Measurements from ENCODE around the gene TUBB1. TPM values are rescaled to one million over a fixed set of nuclear protein-coding genes. Genes with fewer than 3 reads are reported as not detected.

TUBB1 gene
- total RNA-seq, 1 experiment from 2014 or later: not detected

GRCh38 chr20:59064214-59064722 is 45.0 kb downstream of the TUBB1 start:
- H3K4me1 ChIP-seq (ENCODE audit: insufficient read depth, low read length, poor library complexity, severe bottlenecking): peaks cover 6% of the 10 kb centered on the region
- BruUV-seq (replicated peaks): no TSS peak
- no peak overlapping the region for H3K4me3 ChIP-seq (ENCODE audit: low read depth, low read length, poor library complexity, severe bottlenecking)
- ChIA-PET CTCF (no interaction called here), POLR2A (ENCODE audit: low non-redundant PET) (no interaction called here)
- peaks cover 25% of the 10 kb centered on the region for H3K27me3 ChIP-seq (replicated peaks; ENCODE audit: insufficient read depth, low read depth, low read length, poor library complexity)
- TF ChIP-seq CTCF (conservative IDR thresholded peaks at IDR 0.05; ENCODE audit: low read depth, low read length): no peak
- DNase-seq (ENCODE audit: low spot score): no peak
- no peaks in the 10 kb centered on the region for H3K9me3 ChIP-seq (ENCODE audit: low read depth, low read length, poor library complexity, severe bottlenecking)
- intact Hi-C loops (cut with micrococcal nuclease; ENCODE audit: unreplicated experiment): no loop called here
- no peak overlapping the region for H3K27ac ChIP-seq (ENCODE audit: low read depth, low read length, poor library complexity, severe bottlenecking)
- no peaks in the 10 kb centered on the region for H3K36me3 ChIP-seq (ENCODE audit: insufficient read depth, low read length, poor library complexity, severe bottlenecking)

GRCh38 chr20:59068534-59068933 is 49.3 kb downstream of the TUBB1 start:
- no peak for DNase-seq (ENCODE audit: low spot score)
- TF ChIP-seq EZH2 (IDR thresholded peaks at IDR 0.05; ENCODE audit: borderline replicate concordance, low read depth, low read length, poor library complexity, severe bottlenecking) (no peak), CTCF (conservative IDR thresholded peaks at IDR 0.05; ENCODE audit: low read depth, low read length) (no peak)
- peaks cover under 1% of the 10 kb centered on the region for H3K4me1 ChIP-seq (ENCODE audit: insufficient read depth, low read length, poor library complexity, severe bottlenecking)
- CTCF ChIA-PET: no interaction called here
- peaks cover 58% of the 10 kb centered on the region for H3K27me3 ChIP-seq (replicated peaks; ENCODE audit: insufficient read depth, low read depth, low read length, poor library complexity)
- H3K36me3 ChIP-seq (ENCODE audit: insufficient read depth, low read length, poor library complexity, severe bottlenecking): no peaks in the 10 kb centered on the region
- BruUV-seq (replicated peaks): no TSS peak
- intact Hi-C loops (cut with micrococcal nuclease; ENCODE audit: unreplicated experiment): no loop called here
- POLR2A ChIA-PET (ENCODE audit: low non-redundant PET): interaction anchor here (0.6 kb wide), 1 partner anchor 150 kb away, joined by 5 read pairs; no protein-coding TSS in a partner anchor
- H3K4me3 ChIP-seq (ENCODE audit: low read depth, low read length, poor library complexity, severe bottlenecking): no peak overlapping the region
- no peak overlapping the region for H3K27ac ChIP-seq (ENCODE audit: low read depth, low read length, poor library complexity, severe bottlenecking)
- no peaks in the 10 kb centered on the region for H3K9me3 ChIP-seq (ENCODE audit: low read depth, low read length, poor library complexity, severe bottlenecking)

- Histone ChIP-seq H3K36me3 (ENCODE audit: insufficient read depth, low read length, poor library complexity, severe bottlenecking) (no peaks in the 10 kb centered on the region), H3K4me1 (ENCODE audit: insufficient read depth, low read length, poor library complexity, severe bottlenecking) (no peaks in the 10 kb centered on the region), H3K27me3 (replicated peaks; ENCODE audit: insufficient read depth, low read depth, low read length, poor library complexity) (peaks cover 63% of the 10 kb centered on the region), H3K27ac (ENCODE audit: low read depth, low read length, poor library complexity, severe bottlenecking) (no peak overlapping the region), H3K4me3 (ENCODE audit: low read depth, low read length, poor library complexity, severe bottlenecking) (no peak overlapping the region), H3K9me3 (ENCODE audit: low read depth, low read length, poor library complexity, severe bottlenecking) (no peaks in the 10 kb centered on the region)
- no TSS peak for BruUV-seq (replicated peaks)
- intact Hi-C loops (cut with micrococcal nuclease; ENCODE audit: unreplicated experiment): no loop called here
- DNase-seq (ENCODE audit: low spot score): no peak
- ChIA-PET CTCF (no interaction called here), POLR2A (ENCODE audit: low non-redundant PET) (interaction anchor here (0.6 kb wide), 1 partner anchor 149 kb away, joined by 5 read pairs; no protein-coding TSS in a partner anchor)
- no peak for TF ChIP-seq EZH2 (IDR thresholded peaks at IDR 0.05; ENCODE audit: borderline replicate concordance, low read depth, low read length, poor library complexity, severe bottlenecking)
- no peak for TF ChIP-seq CTCF (conservative IDR thresholded peaks at IDR 0.05; ENCODE audit: low read depth, low read length)
Observed at GRCh38 chr20:59069026-59069425, 49.8 kb downstream of the TUBB1 start.

Measured in A673 (cell line).